ENCODE measurements around the gene BECN2.

DNA sequence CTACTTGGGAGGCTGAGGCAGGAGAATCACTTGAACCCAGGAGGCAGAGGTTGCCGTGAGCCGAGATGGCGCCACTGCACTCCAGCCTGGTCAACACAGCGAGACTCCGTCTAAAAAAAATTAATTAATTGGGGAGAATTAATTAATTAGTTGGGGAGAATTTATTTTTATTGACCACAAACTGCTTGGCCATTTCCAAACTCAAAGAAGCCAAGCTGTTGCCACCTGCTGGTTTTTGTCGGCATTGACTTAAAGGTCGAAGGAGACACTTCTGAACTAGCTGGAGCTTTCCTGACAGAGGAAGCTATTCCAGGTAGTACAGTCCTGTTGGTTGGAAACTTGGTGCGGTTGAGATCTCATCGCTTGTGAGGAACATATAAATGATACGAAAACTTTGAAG is 28.2 kb downstream of the BECN2 start:
- peak in 1 of 5 experiments; percentile 6 for TF ChIP-seq CTCF (IDR thresholded peaks at IDR 0.05)
- no peak for TF ChIP-seq POLR2A (IDR thresholded peaks at IDR 0.05)
